Neural progenitor cell (in vitro differentiated cells): Measurements from ENCODE around the gene RAD51B. TPM values are rescaled to one million over a fixed set of nuclear protein-coding genes. Genes with fewer than 3 reads are reported as not detected.

Source experiments
- DNase-seq: peaks from one replicate; pipeline ENCODE4 v3.0.0-alpha.2; 2016; ENCODE audit warnings: low spot score
- H2AFZ ChIP-seq: fragments of 200-600 bp; sonication (generic); replicated peaks from 2 replicates; pipeline ENCODE4 v1.6.1; 2016; ENCODE audit warnings: antibody characterized with exemption
- H3F3A ChIP-seq: fragments of 200-600 bp; sonication (generic); 2 replicates; pipeline ENCODE4 v1.6.1; 2016; ENCODE audit warnings: antibody characterized with exemption, low read depth
- H3K27ac ChIP-seq: fragments of 200-600 bp; sonication (generic); 2 replicates; pipeline ENCODE4 v1.5.1; 2016; ENCODE audit warnings: mild to moderate bottlenecking
- H3K27me3 ChIP-seq: fragments of 200-600 bp; sonication (generic); 2 replicates; pipeline ENCODE4 v1.6.1; 2016; ENCODE audit warnings: mild to moderate bottlenecking, moderate library complexity
- H3K36me3 ChIP-seq: fragments of 200-600 bp; sonication (generic); 2 replicates; pipeline ENCODE4 v1.5.1; 2016
- H3K4me1 ChIP-seq: fragments of 200-600 bp; sonication (generic); 2 replicates; pipeline ENCODE4 v1.6.1; 2016; ENCODE audit warnings: mixed run types
- H3K4me2 ChIP-seq: fragments of 200-600 bp; sonication (generic); 2 replicates; pipeline ENCODE4 v1.6.1; 2016
- H3K4me3 ChIP-seq: fragments of 200-600 bp; sonication (generic); 2 replicates; pipeline ENCODE4 v1.5.1; 2016
- H3K79me2 ChIP-seq: fragments of 200-600 bp; sonication (generic); 2 replicates; pipeline ENCODE4 v1.6.1; 2016; ENCODE audit warnings: low read depth
- H3K9ac ChIP-seq: fragments of 200-600 bp; sonication (generic); 2 replicates; pipeline ENCODE4 v1.6.1; 2016
- H3K9me3 ChIP-seq: fragments of 200-600 bp; sonication (generic); 2 replicates; pipeline ENCODE4 v1.5.1; 2016; ENCODE audit warnings: low read depth
- H4K20me1 ChIP-seq: fragments of 200-600 bp; sonication (generic); 2 replicates; pipeline ENCODE4 v1.6.1; 2016; ENCODE audit warnings: low read depth
- H3K27ac Mint-ChIP-seq: 3 replicates; pipeline ENCODE4 v1.8.0; 2021; ENCODE audit warnings: mixed read lengths
- H3K27me3 Mint-ChIP-seq: 2 replicates; pipeline ENCODE4 v1.8.0; 2022; ENCODE audit warnings: low read depth, mild to moderate bottlenecking, inconsistent platforms, moderate library complexity, mixed read lengths; ENCODE audit not compliant: insufficient read depth
- H3K36me3 Mint-ChIP-seq: 3 replicates; pipeline ENCODE4 v1.8.0; 2021; ENCODE audit warnings: mixed read lengths
- H3K4me1 Mint-ChIP-seq: 3 replicates; pipeline ENCODE4 v1.8.0; 2021; ENCODE audit warnings: mixed read lengths
- H3K4me3 Mint-ChIP-seq: 3 replicates; pipeline ENCODE4 v1.8.0; 2021; ENCODE audit warnings: mild to moderate bottlenecking, moderate library complexity, mixed read lengths
- H3K9me3 Mint-ChIP-seq: 3 replicates; pipeline ENCODE4 v1.8.0; 2020; ENCODE audit warnings: mixed read lengths
- EZH2 ChIP-seq: fragments of 200-600 bp; sonication (generic); IDR thresholded peaks from 2 replicates; pipeline ENCODE4 v1.6.1; 2017; ENCODE audit warnings: antibody characterized with exemption, mild to moderate bottlenecking, moderate library complexity
- EZH2phosphoT487 ChIP-seq: fragments of 200-600 bp; sonication (generic); IDR thresholded peaks from 2 replicates; pipeline ENCODE4 v1.6.1; 2017; ENCODE audit warnings: antibody characterized with exemption
- total RNA-seq: library from RNA; depleted of rRNA; stranded (reverse); fragments of >200 nt; gene quantifications from 2 replicates; pipeline ENCODE4 v1.2.3, GENCODE V29; 2015; ENCODE audit warnings: low replicate concordance
- TF ChIP-seq, protein P1 (sequence below): fragments of 200-600 bp; sonication (generic); IDR thresholded peaks from 2 replicates; pipeline ENCODE4 v1.5.1; 2017; ENCODE audit warnings: antibody characterized with exemption, mild to moderate bottlenecking

Gene RAD51B
- total RNA-seq, 1 donor from 2014 or later, result 50.5 TPM

DNA sequence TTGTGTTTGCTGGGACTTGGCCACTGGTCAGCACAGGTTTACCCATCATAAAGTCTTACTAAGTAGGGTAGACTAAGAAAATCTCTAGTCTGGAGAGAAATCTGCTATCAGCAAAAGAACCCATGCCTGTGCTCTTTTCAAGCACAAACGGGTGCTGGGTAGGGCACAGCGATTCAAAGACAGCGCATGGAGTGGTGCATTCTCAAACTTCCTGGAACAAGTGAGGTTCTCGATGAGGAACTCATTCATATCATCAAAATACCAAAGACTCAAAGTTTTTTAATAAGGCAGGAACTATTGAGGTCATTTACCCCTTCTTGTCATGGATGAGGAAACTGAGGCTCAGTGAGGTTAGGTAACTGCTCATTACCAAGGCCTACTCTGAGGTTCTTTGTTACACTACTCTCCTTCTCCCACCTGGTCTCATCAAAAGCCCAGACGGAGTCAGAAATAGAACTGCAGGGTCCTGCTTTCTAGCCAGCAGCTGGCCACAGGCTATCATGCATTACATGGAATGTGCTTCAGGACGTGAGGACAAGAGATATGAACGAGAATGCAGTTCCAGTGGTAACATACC is 583.0 kb downstream of the RAD51B start:
- no peak overlapping the region for H3K4me3 Mint-ChIP-seq
- no peak for TF ChIP-seq EZH2
- TF ChIP-seq, protein P1, sequence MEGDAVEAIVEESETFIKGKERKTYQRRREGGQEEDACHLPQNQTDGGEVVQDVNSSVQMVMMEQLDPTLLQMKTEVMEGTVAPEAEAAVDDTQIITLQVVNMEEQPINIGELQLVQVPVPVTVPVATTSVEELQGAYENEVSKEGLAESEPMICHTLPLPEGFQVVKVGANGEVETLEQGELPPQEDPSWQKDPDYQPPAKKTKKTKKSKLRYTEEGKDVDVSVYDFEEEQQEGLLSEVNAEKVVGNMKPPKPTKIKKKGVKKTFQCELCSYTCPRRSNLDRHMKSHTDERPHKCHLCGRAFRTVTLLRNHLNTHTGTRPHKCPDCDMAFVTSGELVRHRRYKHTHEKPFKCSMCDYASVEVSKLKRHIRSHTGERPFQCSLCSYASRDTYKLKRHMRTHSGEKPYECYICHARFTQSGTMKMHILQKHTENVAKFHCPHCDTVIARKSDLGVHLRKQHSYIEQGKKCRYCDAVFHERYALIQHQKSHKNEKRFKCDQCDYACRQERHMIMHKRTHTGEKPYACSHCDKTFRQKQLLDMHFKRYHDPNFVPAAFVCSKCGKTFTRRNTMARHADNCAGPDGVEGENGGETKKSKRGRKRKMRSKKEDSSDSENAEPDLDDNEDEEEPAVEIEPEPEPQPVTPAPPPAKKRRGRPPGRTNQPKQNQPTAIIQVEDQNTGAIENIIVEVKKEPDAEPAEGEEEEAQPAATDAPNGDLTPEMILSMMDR, result no peak
- no peak for TF ChIP-seq EZH2phosphoT487
- no peak overlapping the region for H3K4me3 ChIP-seq
- no peaks in the 10 kb centered on the region for H3F3A ChIP-seq
- no peaks in the 10 kb centered on the region for H3K9me3 Mint-ChIP-seq
- H3K27me3 Mint-ChIP-seq, result no peaks in the 10 kb centered on the region
- peaks cover 25% of the 10 kb centered on the region for H3K4me1 ChIP-seq
- no peak overlapping the region for H3K27ac Mint-ChIP-seq
- no peaks in the 10 kb centered on the region for H4K20me1 ChIP-seq
- no peaks in the 10 kb centered on the region for H3K79me2 ChIP-seq
- H3K27me3 ChIP-seq, result no peaks in the 10 kb centered on the region
- DNase-seq, result no peak
- peaks cover 2% of the 10 kb centered on the region for H3K36me3 Mint-ChIP-seq
- H3K9me3 ChIP-seq, result no peaks in the 10 kb centered on the region
- H3K36me3 ChIP-seq, result no peaks in the 10 kb centered on the region
- peaks cover 48% of the 10 kb centered on the region for H3K4me1 Mint-ChIP-seq
- no peak overlapping the region for H2AFZ ChIP-seq
- H3K27ac ChIP-seq, result no peak overlapping the region
- H3K4me2 ChIP-seq, result no peak overlapping the region
- H3K9ac ChIP-seq, result no peak overlapping the region

DNA sequence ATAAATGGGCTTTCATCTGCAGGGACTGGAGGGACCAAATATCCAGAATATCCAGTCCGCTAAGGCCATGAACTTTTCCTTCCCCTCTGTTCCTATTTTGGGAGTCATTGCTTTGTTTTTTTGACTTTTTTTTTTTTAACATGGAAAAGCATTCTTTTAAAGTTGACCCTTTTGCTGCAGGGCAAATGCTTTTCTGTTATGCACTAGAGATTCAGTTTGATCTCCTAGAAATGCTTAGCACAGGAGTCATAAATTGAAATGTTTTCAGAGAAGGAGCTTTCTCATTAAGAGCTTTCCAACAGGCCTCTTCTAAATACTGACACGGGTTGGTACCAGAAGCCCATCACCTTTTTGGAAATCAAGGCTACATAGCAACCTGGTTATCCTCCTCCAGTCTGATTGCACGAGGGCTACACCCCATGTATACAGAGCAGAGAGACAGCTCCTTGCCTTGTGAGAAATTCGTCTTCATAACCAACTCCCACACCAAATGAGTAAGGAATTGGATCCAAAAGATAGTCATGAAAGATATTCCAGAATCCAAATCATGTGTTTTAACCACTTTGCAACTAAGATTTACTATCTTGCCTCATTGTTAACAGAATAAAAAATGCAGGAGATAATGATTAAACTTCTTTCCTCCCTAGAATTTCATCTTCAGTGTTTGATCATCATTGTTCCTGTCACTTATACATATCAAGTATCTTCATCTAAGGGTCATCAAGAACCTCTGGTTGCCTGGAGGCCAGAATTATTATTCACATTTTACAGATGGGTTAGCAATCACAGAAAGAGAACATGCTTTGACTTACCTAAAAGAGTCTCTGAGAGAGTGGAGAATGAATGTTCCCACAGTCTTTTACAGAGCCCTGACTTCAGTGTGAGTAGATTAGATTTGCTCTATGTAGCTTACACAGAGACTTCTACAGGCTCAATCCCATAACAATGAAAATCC is 583.9 kb downstream of the RAD51B start:
- Histone ChIP-seq H3K4me1 (peaks cover 26% of the 10 kb centered on the region), H2AFZ (no peak overlapping the region), H3K9ac (no peak overlapping the region), H3K4me3 (no peak overlapping the region), H4K20me1 (no peaks in the 10 kb centered on the region), H3K27me3 (no peaks in the 10 kb centered on the region), H3K4me2 (no peak overlapping the region), H3K9me3 (no peaks in the 10 kb centered on the region), H3K36me3 (no peaks in the 10 kb centered on the region), H3F3A (peaks cover 5% of the 10 kb centered on the region), H3K27ac (no peak overlapping the region), H3K79me2 (no peaks in the 10 kb centered on the region)
- Mint-ChIP-seq H3K27me3 (no peaks in the 10 kb centered on the region), H3K9me3 (no peaks in the 10 kb centered on the region), H3K36me3 (peaks cover 2% of the 10 kb centered on the region), H3K4me1 (peaks cover 44% of the 10 kb centered on the region), H3K27ac (no peak overlapping the region), H3K4me3 (no peak overlapping the region)
- TF ChIP-seq EZH2phosphoT487 (no peak), EZH2 (no peak)
- TF ChIP-seq, protein P1, result no peak
- DNase-seq, result no peak

DNA sequence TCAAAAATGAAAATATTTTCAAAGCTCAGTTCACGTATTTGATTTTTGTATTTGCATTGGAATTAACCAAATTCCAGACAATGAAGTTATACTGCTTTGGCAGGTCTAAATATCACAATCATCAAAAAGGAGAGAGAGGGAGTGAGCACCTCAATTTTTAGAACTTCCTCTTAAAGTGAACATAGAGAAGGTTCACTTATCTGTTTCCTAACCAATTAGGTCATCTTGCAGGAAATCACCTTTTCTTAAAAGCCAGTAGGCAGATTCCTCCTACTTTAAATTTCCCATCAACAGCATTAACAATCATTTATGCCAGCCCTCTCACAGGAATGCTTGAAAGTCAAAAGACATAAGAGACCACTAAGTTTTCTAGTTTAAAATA is 584.6 kb downstream of the RAD51B start:
- peaks cover 5% of the 10 kb centered on the region for H3F3A ChIP-seq
- H3K27ac ChIP-seq, result no peak overlapping the region
- Mint-ChIP-seq H3K4me3 (no peak overlapping the region), H3K36me3 (peaks cover 2% of the 10 kb centered on the region), H3K27me3 (no peaks in the 10 kb centered on the region), H3K27ac (no peak overlapping the region), H3K9me3 (no peaks in the 10 kb centered on the region), H3K4me1 (peaks cover 44% of the 10 kb centered on the region)
- H3K4me1 ChIP-seq, result peaks cover 25% of the 10 kb centered on the region
- no peaks in the 10 kb centered on the region for H3K79me2 ChIP-seq
- TF ChIP-seq EZH2 (no peak), EZH2phosphoT487 (no peak)
- TF ChIP-seq, protein P1, result no peak
- H3K4me2 ChIP-seq, result no peak overlapping the region
- no peaks in the 10 kb centered on the region for H3K9me3 ChIP-seq
- no peak overlapping the region for H3K4me3 ChIP-seq
- no peaks in the 10 kb centered on the region for H3K27me3 ChIP-seq
- DNase-seq, result no peak
- no peak overlapping the region for H2AFZ ChIP-seq
- no peaks in the 10 kb centered on the region for H3K36me3 ChIP-seq
- H4K20me1 ChIP-seq, result no peaks in the 10 kb centered on the region
- H3K9ac ChIP-seq, result no peak overlapping the region
